ENCODE data around the gene C1QTNF5.

DNA sequence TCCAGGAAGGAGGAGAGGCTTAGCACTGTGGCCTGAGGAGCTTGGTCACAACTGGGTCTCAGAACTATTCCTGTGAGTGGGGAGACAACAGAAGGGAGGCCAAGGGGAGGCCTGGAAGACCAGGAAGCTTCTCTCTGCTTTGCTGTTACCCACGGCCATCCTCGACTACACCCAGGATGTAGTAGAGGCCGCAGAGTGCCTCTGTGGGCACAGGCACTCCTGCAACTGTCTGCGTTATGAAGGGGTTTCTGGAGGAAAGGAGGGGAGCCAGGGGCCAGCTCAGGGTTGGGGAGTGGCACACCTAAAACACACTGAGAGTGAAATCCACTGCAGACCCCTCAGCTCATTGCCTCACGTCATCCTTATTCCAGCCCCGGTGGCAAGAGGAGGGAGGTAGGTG is 9.6 kb upstream of the C1QTNF5 start:
- TF ChIP-seq YY1 (IDR thresholded peaks at IDR 0.05) (no peak), EGR1 (IDR thresholded peaks at IDR 0.05; ENCODE audit: low read depth in 2 of 2) (no peak), TAF1 (conservative IDR thresholded peaks at IDR 0.05) (no peak), RAD21 (IDR thresholded peaks at IDR 0.05) (no peak), HNF4A (conservative IDR thresholded peaks at IDR 0.05) (no peak), SP1 (IDR thresholded peaks at IDR 0.05) (no peak)
- TF ChIP-seq, protein P1, sequence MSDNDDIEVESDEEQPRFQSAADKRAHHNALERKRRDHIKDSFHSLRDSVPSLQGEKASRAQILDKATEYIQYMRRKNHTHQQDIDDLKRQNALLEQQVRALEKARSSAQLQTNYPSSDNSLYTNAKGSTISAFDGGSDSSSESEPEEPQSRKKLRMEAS (IDR thresholded peaks at IDR 0.05), result no peak
- TF ChIP-seq, protein P2, sequence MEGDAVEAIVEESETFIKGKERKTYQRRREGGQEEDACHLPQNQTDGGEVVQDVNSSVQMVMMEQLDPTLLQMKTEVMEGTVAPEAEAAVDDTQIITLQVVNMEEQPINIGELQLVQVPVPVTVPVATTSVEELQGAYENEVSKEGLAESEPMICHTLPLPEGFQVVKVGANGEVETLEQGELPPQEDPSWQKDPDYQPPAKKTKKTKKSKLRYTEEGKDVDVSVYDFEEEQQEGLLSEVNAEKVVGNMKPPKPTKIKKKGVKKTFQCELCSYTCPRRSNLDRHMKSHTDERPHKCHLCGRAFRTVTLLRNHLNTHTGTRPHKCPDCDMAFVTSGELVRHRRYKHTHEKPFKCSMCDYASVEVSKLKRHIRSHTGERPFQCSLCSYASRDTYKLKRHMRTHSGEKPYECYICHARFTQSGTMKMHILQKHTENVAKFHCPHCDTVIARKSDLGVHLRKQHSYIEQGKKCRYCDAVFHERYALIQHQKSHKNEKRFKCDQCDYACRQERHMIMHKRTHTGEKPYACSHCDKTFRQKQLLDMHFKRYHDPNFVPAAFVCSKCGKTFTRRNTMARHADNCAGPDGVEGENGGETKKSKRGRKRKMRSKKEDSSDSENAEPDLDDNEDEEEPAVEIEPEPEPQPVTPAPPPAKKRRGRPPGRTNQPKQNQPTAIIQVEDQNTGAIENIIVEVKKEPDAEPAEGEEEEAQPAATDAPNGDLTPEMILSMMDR (IDR thresholded peaks at IDR 0.05; ENCODE audit: low read depth, low read length, missing input control), result no peak
- TF ChIP-seq, protein P3, sequence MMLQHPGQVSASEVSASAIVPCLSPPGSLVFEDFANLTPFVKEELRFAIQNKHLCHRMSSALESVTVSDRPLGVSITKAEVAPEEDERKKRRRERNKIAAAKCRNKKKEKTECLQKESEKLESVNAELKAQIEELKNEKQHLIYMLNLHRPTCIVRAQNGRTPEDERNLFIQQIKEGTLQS (IDR thresholded peaks at IDR 0.05), result no peak
